ENCODE results near the gene ALPL. TPM values are rescaled to one million over a fixed set of nuclear protein-coding genes. Genes with fewer than 3 reads are reported as not detected.

Gene ALPL
- total RNA-seq, 2 donors from 2014 or later = 6.3 to 15.6 TPM

GRCh38 chr1:21496886-21497285 lies 12.3 kb upstream of the ALPL start:
- no peak for DNase-seq (ENCODE audit: low spot score)
- intact Hi-C loops (cut with DNase I) = no loop called here
- H3K4me3 ChIP-seq = no peak overlapping the region
- H3K27ac ChIP-seq = no peak overlapping the region
- H3K27me3 ChIP-seq (replicated peaks; ENCODE audit: insufficient read depth) = no peaks in the 10 kb centered on the region
- H3K9me3 ChIP-seq = no peaks in the 10 kb centered on the region
- H3K36me3 ChIP-seq = no peaks in the 10 kb centered on the region
- TF ChIP-seq POLR2A (IDR thresholded peaks at IDR 0.05) (no peak), POLR2AphosphoS5 (IDR thresholded peaks at IDR 0.05) (no peak)
- TF ChIP-seq, protein P1, sequence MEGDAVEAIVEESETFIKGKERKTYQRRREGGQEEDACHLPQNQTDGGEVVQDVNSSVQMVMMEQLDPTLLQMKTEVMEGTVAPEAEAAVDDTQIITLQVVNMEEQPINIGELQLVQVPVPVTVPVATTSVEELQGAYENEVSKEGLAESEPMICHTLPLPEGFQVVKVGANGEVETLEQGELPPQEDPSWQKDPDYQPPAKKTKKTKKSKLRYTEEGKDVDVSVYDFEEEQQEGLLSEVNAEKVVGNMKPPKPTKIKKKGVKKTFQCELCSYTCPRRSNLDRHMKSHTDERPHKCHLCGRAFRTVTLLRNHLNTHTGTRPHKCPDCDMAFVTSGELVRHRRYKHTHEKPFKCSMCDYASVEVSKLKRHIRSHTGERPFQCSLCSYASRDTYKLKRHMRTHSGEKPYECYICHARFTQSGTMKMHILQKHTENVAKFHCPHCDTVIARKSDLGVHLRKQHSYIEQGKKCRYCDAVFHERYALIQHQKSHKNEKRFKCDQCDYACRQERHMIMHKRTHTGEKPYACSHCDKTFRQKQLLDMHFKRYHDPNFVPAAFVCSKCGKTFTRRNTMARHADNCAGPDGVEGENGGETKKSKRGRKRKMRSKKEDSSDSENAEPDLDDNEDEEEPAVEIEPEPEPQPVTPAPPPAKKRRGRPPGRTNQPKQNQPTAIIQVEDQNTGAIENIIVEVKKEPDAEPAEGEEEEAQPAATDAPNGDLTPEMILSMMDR (IDR thresholded peaks at IDR 0.05) = no peak
- no peaks in the 10 kb centered on the region for H3K4me1 ChIP-seq (replicated peaks)
- WGBS = 92% methylated on average over 3 of the region's 3 CpGs

DNA sequence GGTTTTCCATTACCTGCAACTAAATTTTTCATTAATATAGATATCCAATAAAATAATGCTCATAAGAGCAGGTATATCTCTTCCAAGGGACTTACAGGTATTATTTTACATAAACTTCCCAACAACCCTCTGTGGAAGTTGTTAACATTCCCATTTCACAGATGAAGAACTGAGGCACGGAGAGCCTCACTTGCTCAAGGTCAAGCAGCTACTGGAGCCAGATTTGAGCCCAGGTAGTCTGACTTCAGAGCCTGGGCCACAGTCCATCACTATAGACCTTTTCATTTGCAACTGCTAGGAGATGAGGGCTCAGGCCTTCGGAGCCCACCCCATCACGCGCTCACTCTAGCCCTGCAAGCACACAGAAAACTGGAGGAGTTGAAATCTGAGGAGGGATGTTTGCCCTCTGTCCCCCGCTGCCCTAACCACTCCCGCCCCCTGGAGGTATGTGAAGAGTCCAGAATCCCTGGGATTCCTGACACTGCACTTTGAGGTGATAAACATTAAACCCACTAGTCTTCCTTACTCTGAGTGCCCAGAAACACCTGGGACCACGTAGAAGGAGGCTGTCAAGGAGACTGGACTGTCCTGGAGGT lies 11.7 kb upstream of the ALPL start:
- Histone ChIP-seq H3K4me1 (replicated peaks) (no peaks in the 10 kb centered on the region), H3K36me3 (no peaks in the 10 kb centered on the region), H3K4me3 (no peak overlapping the region), H3K9me3 (no peaks in the 10 kb centered on the region), H3K27ac (no peak overlapping the region), H3K27me3 (replicated peaks; ENCODE audit: insufficient read depth) (no peaks in the 10 kb centered on the region)
- DNase-seq (ENCODE audit: low spot score) = no peak
- 57% methylated on average over 7 of the region's 7 CpGs for WGBS
- intact Hi-C loops (cut with DNase I) = no loop called here
- TF ChIP-seq POLR2AphosphoS5 (IDR thresholded peaks at IDR 0.05) = no peak
- no peak for TF ChIP-seq POLR2A (IDR thresholded peaks at IDR 0.05)

DNA sequence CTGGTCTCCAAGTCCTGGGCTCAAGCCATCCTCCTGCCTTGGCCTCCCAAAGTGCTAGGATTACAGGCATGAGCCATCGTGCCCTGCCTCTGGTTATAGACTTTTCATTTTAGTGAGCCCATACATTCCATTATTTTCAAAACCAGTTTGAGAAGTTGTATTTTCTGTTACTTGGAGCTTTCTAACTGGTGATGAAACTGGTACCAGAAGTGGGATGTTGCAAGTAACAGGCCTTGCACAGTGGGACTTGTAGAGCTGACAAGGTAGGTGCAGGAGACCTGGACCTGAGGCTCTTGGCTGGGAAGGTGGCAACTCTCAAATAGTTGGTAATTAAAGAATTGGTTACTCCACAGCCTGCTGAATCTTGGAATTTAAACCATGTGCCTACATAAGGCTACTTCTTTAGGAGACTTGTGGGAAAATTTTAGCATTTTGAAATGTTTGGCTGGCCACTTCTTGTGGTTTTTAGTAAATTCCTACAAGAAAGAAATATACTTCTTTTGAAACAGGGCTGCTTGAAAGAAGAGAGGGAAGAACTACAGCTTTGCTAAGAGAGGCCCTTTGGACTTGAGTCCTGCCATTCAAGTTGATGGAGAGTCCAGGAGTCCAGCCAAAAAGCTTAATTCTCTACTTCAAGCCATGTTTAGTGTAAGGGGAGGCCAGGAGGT lies 9.8 kb upstream of the ALPL start:
- no peak overlapping the region for H3K4me3 ChIP-seq
- TF ChIP-seq, protein P1 (IDR thresholded peaks at IDR 0.05) = no peak
- no peak for TF ChIP-seq POLR2A (IDR thresholded peaks at IDR 0.05)
- no peak for TF ChIP-seq POLR2AphosphoS5 (IDR thresholded peaks at IDR 0.05)
- no peak for DNase-seq (ENCODE audit: low spot score)
- no peaks in the 10 kb centered on the region for H3K36me3 ChIP-seq
- no peak overlapping the region for H3K27ac ChIP-seq
- H3K9me3 ChIP-seq = no peaks in the 10 kb centered on the region
- WGBS = 100% methylated on average over 1 of the region's 1 CpG
- intact Hi-C loops (cut with DNase I) = no loop called here
- H3K4me1 ChIP-seq (replicated peaks) = no peaks in the 10 kb centered on the region
- no peaks in the 10 kb centered on the region for H3K27me3 ChIP-seq (replicated peaks; ENCODE audit: insufficient read depth)

- Histone ChIP-seq H3K4me1 (replicated peaks) (no peaks in the 10 kb centered on the region), H3K27ac (no peak overlapping the region), H3K9me3 (no peaks in the 10 kb centered on the region), H3K27me3 (replicated peaks; ENCODE audit: insufficient read depth) (no peaks in the 10 kb centered on the region), H3K36me3 (no peaks in the 10 kb centered on the region), H3K4me3 (no peak overlapping the region)
- intact Hi-C loops (cut with DNase I) = no loop called here
- WGBS = 64% methylated on average over 7 of the region's 7 CpGs
- TF ChIP-seq, protein P1 (IDR thresholded peaks at IDR 0.05) = no peak
- TF ChIP-seq POLR2A (IDR thresholded peaks at IDR 0.05) = no peak
- no peak for TF ChIP-seq POLR2AphosphoS5 (IDR thresholded peaks at IDR 0.05)
- DNase-seq (ENCODE audit: low spot score) = no peak
Measured at GRCh38 chr1:21503706-21504377, 5.4 kb upstream of the ALPL start.

DNA sequence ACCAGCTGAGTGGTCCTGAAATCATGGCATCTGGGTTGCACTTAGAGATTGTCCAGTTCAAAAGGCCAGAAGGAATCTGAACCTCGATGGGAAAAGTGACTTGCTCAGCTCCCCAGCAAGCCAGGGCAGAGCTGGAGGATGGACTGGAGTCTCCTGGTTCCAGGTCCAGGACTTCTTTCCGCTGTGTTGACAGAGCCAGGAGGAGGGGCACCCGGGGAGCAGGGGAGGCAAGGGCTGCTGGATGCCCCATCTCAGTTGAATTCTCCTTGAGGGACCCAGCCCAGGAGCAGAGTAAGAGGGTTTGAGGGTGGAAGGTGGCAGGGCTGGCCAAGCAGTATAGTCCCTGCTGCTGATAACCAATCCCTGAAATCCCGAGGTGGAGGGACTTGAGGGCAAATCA lies 2.4 kb upstream of the ALPL start:
- TF ChIP-seq, protein P1 (IDR thresholded peaks at IDR 0.05) = no peak
- TF ChIP-seq POLR2AphosphoS5 (IDR thresholded peaks at IDR 0.05) (no peak), POLR2A (IDR thresholded peaks at IDR 0.05) (no peak)
- intact Hi-C loops (cut with DNase I) = loop anchor here (5.0 kb wide), 1 partner anchor 65 kb away; no protein-coding TSS in a partner anchor
- H3K4me1 ChIP-seq (replicated peaks) = no peaks in the 10 kb centered on the region
- no peaks in the 10 kb centered on the region for H3K9me3 ChIP-seq
- H3K27me3 ChIP-seq (replicated peaks; ENCODE audit: insufficient read depth) = no peaks in the 10 kb centered on the region
- H3K27ac ChIP-seq = no peak overlapping the region
- no peaks in the 10 kb centered on the region for H3K36me3 ChIP-seq
- WGBS = 53% methylated on average over 4 of the region's 4 CpGs
- no peak overlapping the region for H3K4me3 ChIP-seq
- no peak for DNase-seq (ENCODE audit: low spot score)

All from prostate gland (tissue), 2 donors.